ENCODE data around the gene PMFBP1.
A peak's percentile ranks its signal among the peaks of the same experiment; 100 is the strongest.

PMFBP1 gene

GRCh38 chr16:72187551-72187950 is 15.6 kb upstream of the PMFBP1 start:
- no peak for DNase-seq

- no peak for DNase-seq
Observed at GRCh38 chr16:72182976-72183375, 11.0 kb upstream of the PMFBP1 start.

DNA sequence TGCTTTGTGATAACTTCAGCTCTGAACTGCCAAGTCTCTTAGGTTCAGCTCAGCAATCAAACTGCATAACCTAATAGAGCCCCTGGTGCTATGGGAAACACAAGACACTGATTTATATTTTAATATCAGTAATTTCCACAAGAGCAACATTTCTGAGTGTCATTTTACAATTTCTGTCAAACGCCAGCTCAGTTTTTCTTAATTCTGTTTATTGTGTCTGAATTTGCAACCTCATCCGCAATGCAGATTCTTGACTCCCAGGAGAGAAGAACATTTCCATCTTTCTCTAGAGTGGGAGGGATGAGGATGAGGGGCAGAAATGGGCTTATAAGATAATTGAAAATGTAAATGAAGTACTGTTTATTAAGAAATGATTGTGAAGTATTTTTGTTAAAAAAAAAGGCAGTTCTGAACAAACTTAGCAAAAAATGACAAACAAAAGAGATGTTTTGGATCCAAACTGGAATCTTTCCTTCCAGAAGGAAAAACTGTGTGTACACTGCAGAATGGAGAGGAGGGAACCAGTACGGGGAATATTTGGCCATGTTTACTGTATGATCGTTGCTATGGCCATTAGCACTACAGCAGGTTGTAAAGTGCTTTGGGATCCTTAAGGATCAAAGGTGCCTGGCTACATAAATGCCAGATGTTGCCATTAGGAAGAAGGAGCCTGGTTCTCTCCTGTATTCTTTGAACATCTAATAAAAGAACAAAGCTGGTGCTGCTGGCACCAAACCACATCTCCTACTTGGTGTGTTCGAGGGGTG is 7.4 kb upstream of the PMFBP1 start:
- DNase-seq, result no peak

DNA sequence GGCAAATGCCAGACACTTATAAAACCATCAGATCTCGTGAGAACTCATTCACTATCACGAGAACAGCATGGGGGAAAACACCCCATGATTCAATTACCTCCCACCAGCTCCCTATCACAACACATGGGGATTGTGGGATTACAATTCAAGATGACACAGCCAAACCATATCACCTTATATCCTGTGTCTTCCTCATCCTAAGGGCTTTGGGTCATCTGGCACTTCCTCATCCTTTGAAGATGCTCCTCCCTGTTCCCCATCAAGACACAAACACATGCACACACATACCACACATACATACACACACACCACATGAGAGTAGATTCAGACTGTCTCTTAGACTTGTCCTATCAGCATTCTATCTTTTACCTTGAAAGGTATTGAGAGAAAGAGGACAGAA is 2.8 kb upstream of the PMFBP1 start:
- no peak for DNase-seq

GRCh38 chr16:72173997-72174396 is 2.0 kb upstream of the PMFBP1 start:
- no peak for DNase-seq

DNA sequence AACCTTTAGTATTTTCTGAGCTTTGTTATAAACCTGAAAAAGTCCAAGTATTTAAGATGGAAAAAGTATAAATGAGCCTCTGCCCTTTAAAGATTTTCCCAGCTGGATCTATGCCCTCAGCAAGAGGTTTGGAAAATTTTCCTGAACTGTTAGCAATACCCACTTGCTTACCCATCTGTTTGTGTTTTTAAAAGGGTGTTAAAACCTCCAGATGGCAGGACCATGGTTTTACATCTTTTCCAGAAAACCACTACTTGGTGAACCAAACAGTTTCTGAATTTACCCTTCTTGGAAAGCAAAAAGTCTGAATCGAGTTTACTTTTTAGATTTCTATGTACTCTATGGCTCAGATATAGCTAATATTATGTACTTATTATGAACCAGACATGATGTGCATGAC is 719 bp downstream of the PMFBP1 start:
- no peak for DNase-seq

GRCh38 chr16:72169708-72170107 is 2.2 kb downstream of the PMFBP1 start:
- no peak for DNase-seq

GRCh38 chr16:72168365-72168764 is 3.6 kb downstream of the PMFBP1 start:
- DNase-seq, result no peak

DNA sequence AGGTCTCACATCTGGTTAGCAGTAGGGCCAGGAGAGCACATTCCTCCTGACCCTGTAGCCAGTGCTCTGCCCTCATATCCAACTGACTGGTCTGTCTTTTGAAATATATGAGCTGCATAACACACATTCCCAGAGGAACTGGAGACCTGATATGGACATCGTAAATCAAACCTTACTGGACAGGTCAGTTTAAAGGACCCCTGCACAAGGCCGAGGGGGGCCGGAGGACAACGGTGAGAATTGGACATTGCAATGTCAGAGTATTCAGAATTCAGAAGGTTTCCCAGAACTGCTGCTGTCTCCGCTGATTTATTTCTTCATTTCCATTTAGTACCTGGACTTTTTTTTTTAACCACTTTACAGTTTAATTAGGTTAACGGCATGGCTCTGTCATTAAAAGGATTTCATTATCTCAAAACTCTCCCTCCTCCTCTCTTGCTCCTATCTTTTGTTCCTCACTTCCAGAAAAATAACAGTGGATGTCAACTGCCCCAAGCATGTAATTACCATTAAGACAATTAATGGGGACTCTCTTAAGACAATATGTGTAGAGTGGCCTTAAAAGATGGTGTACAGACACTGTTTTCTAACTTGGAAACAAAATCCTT is 4.9 kb downstream of the PMFBP1 start:
- no peak for DNase-seq

DNA sequence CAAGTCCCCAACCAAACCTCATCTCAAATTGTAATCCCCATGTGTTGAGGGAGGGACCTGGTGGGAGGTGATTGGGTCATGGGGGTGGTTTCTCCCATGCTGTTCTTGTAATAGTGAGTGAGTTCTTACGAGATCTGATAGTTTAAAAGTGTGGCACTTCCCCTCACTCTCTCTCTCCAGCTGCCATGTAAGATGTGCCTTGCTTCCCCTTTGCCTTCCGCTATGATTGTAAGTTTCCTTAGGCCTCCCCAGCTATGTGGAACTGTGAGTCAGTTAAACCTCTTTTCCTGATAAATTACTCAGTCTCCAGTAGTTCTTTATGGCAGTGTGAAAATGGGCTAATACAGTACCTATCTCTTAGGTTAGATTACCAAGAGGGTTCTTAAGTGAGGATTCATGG is 5.8 kb downstream of the PMFBP1 start:
- no peak for DNase-seq

DNA sequence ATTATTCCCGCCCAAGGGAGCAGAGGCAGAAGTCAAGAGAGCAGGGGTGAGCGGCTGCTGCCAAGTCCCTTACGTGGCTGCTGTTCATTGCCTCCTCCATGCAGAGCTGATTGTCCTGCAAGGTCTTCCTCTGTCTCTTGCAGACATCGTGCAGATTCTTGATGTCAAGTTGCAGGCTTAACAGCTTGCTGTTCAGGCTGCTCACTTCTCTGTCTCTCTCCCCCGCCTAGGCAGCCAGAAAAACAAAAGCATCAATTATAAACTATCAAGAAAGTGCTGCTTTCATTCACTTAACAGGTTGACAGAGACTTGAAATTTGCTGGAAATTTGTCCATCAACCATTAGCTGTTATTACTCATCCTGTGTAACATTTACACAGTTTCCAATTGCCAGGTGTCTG is 7.3 kb downstream of the PMFBP1 start:
- no peak for DNase-seq

- DNase-seq, result no peak
Observed at GRCh38 chr16:72162105-72162692, 9.8 kb downstream of the PMFBP1 start.

GRCh38 chr16:72159801-72160200 is 12.2 kb downstream of the PMFBP1 start:
- DNase-seq, result no peak

GRCh38 chr16:72159386-72159785 is 12.6 kb downstream of the PMFBP1 start:
- DNase-seq, result no peak

GRCh38 chr16:72149676-72150464 is 22.1 kb downstream of the PMFBP1 start:
- no peak for DNase-seq

DNA sequence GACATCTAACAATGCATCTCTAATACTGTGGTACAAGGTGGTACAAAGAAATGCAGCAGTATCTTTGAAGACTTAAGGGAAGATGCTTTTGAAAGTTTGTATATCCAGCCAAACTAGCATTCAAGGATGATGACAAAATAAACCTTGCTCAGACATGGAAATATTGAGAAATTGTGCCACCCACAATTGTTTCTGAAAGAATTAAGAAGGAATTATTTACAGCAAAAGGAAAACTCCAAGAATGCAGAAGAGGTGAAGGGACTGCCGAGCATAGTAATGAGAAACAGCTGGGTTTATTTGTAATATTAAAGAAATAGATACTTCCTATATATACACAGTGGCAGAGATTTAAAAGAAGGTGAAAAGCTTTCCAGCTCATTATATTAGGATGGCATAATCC is 29.5 kb downstream of the PMFBP1 start:
- no peak for DNase-seq

GRCh38 chr16:72139908-72140307 is 32.0 kb downstream of the PMFBP1 start:
- no peak for DNase-seq

DNA sequence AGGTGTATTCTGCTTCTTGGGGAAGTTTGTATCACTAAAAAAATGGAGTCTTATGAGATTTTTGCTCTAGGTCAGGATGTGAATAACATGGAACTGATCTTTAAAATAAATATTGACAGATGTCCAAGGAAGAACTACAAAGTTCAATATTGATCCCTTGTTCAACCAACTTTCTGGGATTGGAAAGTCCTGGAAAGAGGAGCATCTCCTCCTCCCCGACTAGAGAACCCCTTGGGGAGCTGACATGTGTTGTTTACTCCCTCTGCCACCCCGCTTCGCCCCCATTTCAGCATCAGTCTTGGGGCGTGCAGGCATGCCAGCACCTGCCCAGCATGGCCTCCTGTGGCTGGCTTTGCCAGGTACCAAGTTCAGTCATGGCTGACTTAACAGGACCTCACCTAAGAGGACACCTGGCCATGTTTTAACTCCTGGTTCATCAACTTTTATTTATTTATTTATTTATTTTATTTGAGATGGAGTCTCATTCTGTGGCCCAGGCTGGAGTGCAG is 33.8 kb downstream of the PMFBP1 start:
- no peak for DNase-seq

- DNase-seq, result no peak
Observed at GRCh38 chr16:72137380-72138063, 34.4 kb downstream of the PMFBP1 start.

- no peak for DNase-seq
Observed at GRCh38 chr16:72134507-72134906, 37.4 kb downstream of the PMFBP1 start.

GRCh38 chr16:72132726-72133125 is 39.2 kb downstream of the PMFBP1 start:
- no peak for DNase-seq

- peak; percentile 5 for DNase-seq
Observed at GRCh38 chr16:72131036-72131435, 40.9 kb downstream of the PMFBP1 start.
